Mesodermal cell (in vitro differentiated cells): Measurements from ENCODE around the gene DAB1.

ENCODE experiments used
- H3K27ac ChIP-seq: 2 replicates; pipeline ENCODE4 v1.7.0; 2013; ENCODE audit warnings: mild to moderate bottlenecking, low read depth, low read length, moderate library complexity; ENCODE audit not compliant: severe bottlenecking
- H3K36me3 ChIP-seq: 2 replicates; pipeline ENCODE4 v1.7.1; 2013; ENCODE audit warnings: mild to moderate bottlenecking, low read length, moderate library complexity; ENCODE audit not compliant: control insufficient read depth, insufficient read depth
- H3K4me1 ChIP-seq: one replicate; pipeline ENCODE4 v1.7.1; 2013; ENCODE audit warnings: mild to moderate bottlenecking, low read length; ENCODE audit not compliant: insufficient read depth, control insufficient read depth, poor library complexity, severe bottlenecking
- H3K4me3 ChIP-seq: 2 replicates; pipeline ENCODE4 v1.7.0; 2013; ENCODE audit warnings: low read length, control low read depth, mild to moderate bottlenecking; ENCODE audit not compliant: insufficient read depth, poor library complexity, severe bottlenecking; ENCODE audit errors: extremely low read depth
- H3K9me3 ChIP-seq: 2 replicates; pipeline ENCODE4 v1.7.1; 2013; ENCODE audit warnings: mild to moderate bottlenecking, low read length, moderate library complexity; ENCODE audit not compliant: control insufficient read depth
- WGBS, 2 experiments: methylation state at CpG; one replicate each; pipeline ENCODE4 v1.1.5; 2013; ENCODE audit warnings: missing lambda C conversion rate in 2 of 2; ENCODE audit not compliant: insufficient coverage in 2 of 2; 5-methylcytosine and 5-hydroxymethylcytosine counted together

Gene DAB1

DNA sequence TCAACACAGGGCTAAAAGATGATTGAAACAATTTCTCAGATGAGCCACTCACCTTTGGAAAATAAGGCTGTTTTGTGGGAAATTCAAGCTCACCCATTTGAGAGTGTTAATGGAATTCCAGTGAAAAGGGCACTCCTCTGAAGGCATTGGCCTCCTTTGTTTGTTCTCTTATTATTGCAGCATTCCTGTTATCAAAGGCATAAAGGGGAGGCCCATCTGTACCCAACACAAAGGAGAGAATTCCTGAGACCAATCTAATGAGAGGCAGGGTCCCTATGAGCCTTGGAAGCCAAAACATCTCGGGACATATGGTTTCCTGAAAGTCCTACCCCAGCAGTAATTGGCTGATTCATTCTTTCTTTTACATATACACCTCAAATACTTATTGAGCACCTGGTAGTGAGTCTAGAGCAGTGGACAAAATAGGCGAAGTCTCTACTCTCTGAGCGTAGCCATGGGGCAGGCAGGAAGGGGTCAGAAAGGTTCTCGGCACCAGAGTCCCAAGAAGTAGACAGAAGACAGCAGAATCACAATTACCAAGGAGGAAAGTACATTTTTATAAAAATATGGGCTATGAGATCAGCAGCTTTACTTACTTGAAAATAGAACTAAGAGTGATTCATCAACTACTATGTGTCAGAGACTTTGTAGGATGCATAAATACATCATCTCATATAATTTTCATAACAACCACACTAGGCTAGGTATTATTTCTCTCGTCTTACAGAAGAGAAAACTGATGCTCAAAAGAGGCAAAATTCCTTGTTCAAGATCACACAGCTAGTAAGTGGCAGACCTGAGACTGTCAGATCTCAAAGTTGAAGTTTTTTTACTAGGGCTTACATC is 218.7 kb downstream of the DAB1 start:
- H3K4me1 ChIP-seq = peaks cover 15% of the 10 kb centered on the region
- 64 to 75% methylated on average over 1 to 2 of the region's 5 CpGs for WGBS, 2 experiments
- H3K36me3 ChIP-seq = no peaks in the 10 kb centered on the region
- H3K27ac ChIP-seq = no peak overlapping the region
- no peak overlapping the region for H3K4me3 ChIP-seq
- no peaks in the 10 kb centered on the region for H3K9me3 ChIP-seq

DNA sequence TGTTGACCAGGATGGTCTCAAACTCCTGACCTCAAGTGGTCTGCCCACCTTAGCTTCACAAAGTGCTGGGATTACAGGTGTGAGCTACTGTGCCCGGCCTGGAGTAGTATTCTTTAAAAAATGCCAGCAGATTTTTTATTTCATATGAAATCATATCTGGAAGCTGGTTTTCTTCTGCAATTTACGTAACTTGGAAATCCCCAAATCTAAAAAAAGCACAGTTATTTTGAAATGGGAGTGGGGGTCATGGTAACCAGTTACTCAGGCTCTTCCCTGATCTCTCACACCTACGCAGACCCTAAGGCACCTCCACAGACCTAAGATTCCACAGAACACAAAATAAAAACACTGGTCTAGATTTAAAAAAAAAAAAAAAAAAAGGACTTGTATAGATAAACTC is 219.8 kb downstream of the DAB1 start:
- H3K4me3 ChIP-seq = no peak overlapping the region
- no peak overlapping the region for H3K27ac ChIP-seq
- H3K36me3 ChIP-seq = no peaks in the 10 kb centered on the region
- peaks cover 15% of the 10 kb centered on the region for H3K4me1 ChIP-seq
- 80% methylated on average over 1 of the region's 3 CpGs; no CpG with 5 or more reads in 1 of the 2 experiments for WGBS, 2 experiments
- H3K9me3 ChIP-seq = no peaks in the 10 kb centered on the region

DNA sequence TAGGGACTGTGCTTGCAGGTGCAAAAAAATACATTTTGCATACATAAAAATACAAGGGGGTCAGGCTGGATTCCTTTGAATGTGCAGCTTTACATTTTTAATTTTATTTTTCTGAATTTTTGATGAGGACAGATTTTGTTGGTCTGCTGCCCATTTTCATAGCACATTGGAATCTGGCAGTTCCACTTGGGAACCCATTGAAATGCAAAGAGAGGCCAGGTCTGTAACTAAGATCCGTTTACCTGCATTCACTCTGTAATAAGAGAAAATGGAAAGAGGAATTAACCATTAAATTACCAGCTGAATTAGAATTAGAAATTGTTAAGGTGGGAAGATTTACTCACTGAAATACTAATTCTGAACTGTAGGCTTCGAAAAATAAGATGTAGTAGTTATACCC is 221.6 kb downstream of the DAB1 start:
- no peaks in the 10 kb centered on the region for H3K36me3 ChIP-seq
- H3K4me3 ChIP-seq = no peak overlapping the region
- peaks cover 15% of the 10 kb centered on the region for H3K4me1 ChIP-seq
- no CpG with 5 or more reads among the region's 2 CpGs for WGBS, 2 experiments
- no peaks in the 10 kb centered on the region for H3K9me3 ChIP-seq
- H3K27ac ChIP-seq = no peak overlapping the region

DNA sequence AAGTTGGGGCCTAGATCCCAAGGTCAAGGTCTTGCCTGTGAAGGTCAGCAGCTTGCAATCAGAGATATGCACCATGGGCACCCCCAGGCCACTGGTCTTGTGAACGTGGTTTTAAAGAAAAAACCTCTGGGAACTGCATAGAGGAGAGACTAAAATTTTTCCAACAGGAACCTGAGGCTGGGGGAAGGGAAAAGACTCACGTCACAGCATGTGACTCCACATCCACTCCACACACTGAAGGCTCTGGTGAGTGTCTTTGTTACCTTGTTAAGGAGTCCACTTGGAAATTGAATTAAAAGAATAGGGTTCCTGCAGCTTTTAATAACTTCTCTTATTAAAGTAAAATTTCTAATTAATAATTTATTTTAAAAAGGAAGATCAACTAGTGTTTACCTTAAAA is 224.9 kb downstream of the DAB1 start:
- Histone ChIP-seq H3K4me3 (no peak overlapping the region), H3K9me3 (no peaks in the 10 kb centered on the region), H3K27ac (no peak overlapping the region), H3K4me1 (no peaks in the 10 kb centered on the region), H3K36me3 (no peaks in the 10 kb centered on the region)
- WGBS, 2 experiments = 57% methylated on average over 1 of the region's 2 CpGs; no CpG with 5 or more reads in 1 of the 2 experiments

DNA sequence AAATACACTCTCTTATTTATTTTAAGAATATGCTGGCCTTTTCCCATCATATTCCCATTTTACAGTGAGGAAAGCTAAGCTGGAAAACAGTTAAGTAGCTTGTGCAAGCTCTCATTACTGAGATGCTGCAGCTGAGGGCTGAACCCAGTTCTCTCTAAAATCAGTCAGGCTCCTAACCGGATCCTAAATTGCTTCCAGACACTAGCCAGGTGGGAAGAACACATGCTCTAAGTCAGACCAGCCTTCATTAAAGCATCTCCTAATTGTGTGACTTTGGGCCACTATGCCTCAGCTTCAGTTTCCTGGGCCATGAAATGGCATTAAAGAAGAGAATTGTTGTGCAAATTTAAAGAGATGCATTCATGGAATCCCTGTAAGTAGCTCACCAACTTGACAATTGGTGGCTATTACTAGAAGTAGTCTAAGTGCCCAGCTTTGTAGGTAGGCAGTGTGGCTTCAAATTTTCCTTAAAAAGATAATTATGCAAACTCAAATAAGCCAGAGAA is 228.4 kb downstream of the DAB1 start:
- no peaks in the 10 kb centered on the region for H3K9me3 ChIP-seq
- WGBS, 2 experiments = 60 to 89% methylated on average over 1 of the region's 1 CpG
- H3K27ac ChIP-seq = no peak overlapping the region
- H3K36me3 ChIP-seq = no peaks in the 10 kb centered on the region
- no peak overlapping the region for H3K4me3 ChIP-seq
- no peaks in the 10 kb centered on the region for H3K4me1 ChIP-seq

DNA sequence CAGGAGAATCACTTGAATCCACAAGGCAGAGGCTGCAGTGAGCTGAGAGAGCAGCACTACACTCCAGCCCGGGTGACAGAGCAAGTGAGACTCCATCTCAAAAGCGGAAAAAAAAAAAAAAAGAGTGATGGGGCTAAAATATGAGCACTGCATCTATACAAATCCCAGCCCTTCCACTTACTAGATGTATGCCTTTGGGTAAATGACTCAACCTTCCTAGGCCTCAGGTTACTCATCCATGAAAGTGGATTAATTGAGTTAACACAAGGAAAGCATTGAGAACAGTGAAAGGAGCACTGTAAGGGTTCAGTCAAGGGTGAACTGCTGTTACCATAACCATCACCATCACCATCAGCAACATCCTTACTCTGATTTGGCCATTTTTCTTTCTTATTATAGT is 231.6 kb downstream of the DAB1 start:
- Histone ChIP-seq H3K4me3 (no peak overlapping the region), H3K9me3 (no peaks in the 10 kb centered on the region), H3K36me3 (no peaks in the 10 kb centered on the region), H3K4me1 (no peaks in the 10 kb centered on the region), H3K27ac (no peak overlapping the region)
- WGBS, 2 experiments = no CpG with 5 or more reads among the region's 2 CpGs

DNA sequence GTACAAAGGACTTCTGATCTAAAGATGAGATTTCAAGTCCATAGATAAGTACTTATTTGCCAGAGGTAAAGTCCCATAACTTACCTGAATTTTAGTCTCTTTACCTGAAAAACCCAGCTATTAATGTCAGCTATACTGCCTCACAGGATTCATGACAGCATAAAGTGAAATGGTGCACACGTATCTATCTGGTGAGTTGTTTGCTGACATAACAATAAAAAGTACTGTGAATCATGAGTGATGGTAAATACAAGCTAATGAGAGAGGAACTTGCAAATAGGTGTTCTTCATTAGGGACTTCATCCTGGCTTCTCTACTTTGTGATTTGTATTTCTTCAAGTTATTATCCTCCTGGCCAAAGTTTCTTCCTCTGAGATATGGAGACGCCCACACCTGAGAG is 233.0 kb downstream of the DAB1 start:
- no peaks in the 10 kb centered on the region for H3K36me3 ChIP-seq
- no peak overlapping the region for H3K4me3 ChIP-seq
- H3K9me3 ChIP-seq = no peaks in the 10 kb centered on the region
- H3K27ac ChIP-seq = no peak overlapping the region
- H3K4me1 ChIP-seq = no peaks in the 10 kb centered on the region
- WGBS, 2 experiments = 100% methylated on average over 1 of the region's 2 CpGs; no CpG with 5 or more reads in 1 of the 2 experiments

- Histone ChIP-seq H3K36me3 (no peaks in the 10 kb centered on the region), H3K9me3 (no peaks in the 10 kb centered on the region), H3K27ac (no peak overlapping the region), H3K4me3 (no peak overlapping the region), H3K4me1 (no peaks in the 10 kb centered on the region)
- 93 to 95% methylated on average over 2 of the region's 2 CpGs for WGBS, 2 experiments
These were observed 235.7 kb downstream of the DAB1 start for GRCh38 chr1:57188168-57188567.

GRCh38 chr1:57186455-57186854 is 237.4 kb downstream of the DAB1 start:
- no peak overlapping the region for H3K4me3 ChIP-seq
- WGBS, 2 experiments = 100% methylated on average over 1 of the region's 3 CpGs; no CpG with 5 or more reads in 1 of the 2 experiments
- H3K9me3 ChIP-seq = no peaks in the 10 kb centered on the region
- H3K27ac ChIP-seq = no peak overlapping the region
- no peaks in the 10 kb centered on the region for H3K4me1 ChIP-seq
- H3K36me3 ChIP-seq = no peaks in the 10 kb centered on the region

DNA sequence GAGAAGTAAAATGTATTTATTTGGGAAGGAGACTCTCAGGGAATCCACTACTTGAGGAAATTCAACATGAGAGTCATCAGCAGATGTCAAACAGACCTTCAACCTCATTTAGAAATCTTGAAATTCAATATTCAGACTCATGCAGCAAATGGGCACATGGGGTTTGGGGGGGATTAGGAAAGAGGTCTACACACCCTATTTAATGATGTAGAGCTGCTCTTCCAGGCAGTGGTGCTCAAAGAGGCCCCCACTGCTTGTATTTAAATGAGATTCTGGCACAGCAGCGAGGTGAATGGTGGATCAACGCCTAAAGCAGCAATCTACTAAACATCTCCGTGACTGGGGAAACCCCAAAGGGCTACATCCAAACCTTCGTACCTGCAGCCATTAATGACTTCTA is 244.9 kb downstream of the DAB1 start:
- 69 to 84% methylated on average over 3 of the region's 4 CpGs for WGBS, 2 experiments
- Histone ChIP-seq H3K36me3 (no peaks in the 10 kb centered on the region), H3K4me3 (no peak overlapping the region), H3K27ac (no peak overlapping the region), H3K9me3 (no peaks in the 10 kb centered on the region), H3K4me1 (peaks cover 3% of the 10 kb centered on the region)

GRCh38 chr1:57175506-57175905 is 248.4 kb downstream of the DAB1 start:
- Histone ChIP-seq H3K4me1 (peaks cover 3% of the 10 kb centered on the region), H3K4me3 (no peak overlapping the region), H3K27ac (no peak overlapping the region), H3K36me3 (no peaks in the 10 kb centered on the region), H3K9me3 (no peaks in the 10 kb centered on the region)
- WGBS, 2 experiments = 92 to 100% methylated on average over 2 to 3 of the region's 5 CpGs
